AG09309 (cell line): ENCODE results near the gene HYOU1.

ENCODE experiments used
- DNase-seq: peaks from one replicate; pipeline ENCODE4 v3.0.0-alpha.2; 2010; ENCODE audit warnings: low read depth
- H3K4me3 ChIP-seq: 2 replicates; pipeline ENCODE4 v1.5.1; 2011; ENCODE audit warnings: mild to moderate bottlenecking, low read depth, low read length, moderate library complexity; ENCODE audit not compliant: control insufficient read depth
- CTCF ChIP-seq: IDR thresholded peaks from 2 replicates; pipeline ENCODE4 v1.5.1; 2011; ENCODE audit warnings: mild to moderate bottlenecking, low read depth, low read length, inconsistent platforms; ENCODE audit not compliant: insufficient read depth, control insufficient read depth; ENCODE audit errors: missing control alignments

Gene HYOU1

GRCh38 chr11:119027561-119028345, 29.3 kb downstream of the HYOU1 start:
- DNase-seq, result no peak
- H3K4me3 ChIP-seq, result no peak overlapping the region

GRCh38 chr11:119026970-119027369, 30.0 kb downstream of the HYOU1 start:
- DNase-seq, result no peak
- no peak overlapping the region for H3K4me3 ChIP-seq
- TF ChIP-seq CTCF, result no peak

More at GRCh38 chr11:119027561-119028345, 29.3 kb downstream of the HYOU1 start:
- TF ChIP-seq CTCF, result no peak

- no peak for TF ChIP-seq CTCF
- no peak for DNase-seq
- H3K4me3 ChIP-seq, result no peak overlapping the region
Measured at GRCh38 chr11:119025978-119026766, 30.8 kb downstream of the HYOU1 start.

GRCh38 chr11:119025541-119025940, 31.5 kb downstream of the HYOU1 start:
- no peak for TF ChIP-seq CTCF
- H3K4me3 ChIP-seq, result no peak overlapping the region
- no peak for DNase-seq

GRCh38 chr11:119025099-119025473, 31.9 kb downstream of the HYOU1 start:
- TF ChIP-seq CTCF, result no peak
- DNase-seq, result no peak
- H3K4me3 ChIP-seq, result no peak overlapping the region

- TF ChIP-seq CTCF, result no peak
- H3K4me3 ChIP-seq, result no peak overlapping the region
Measured at GRCh38 chr11:119024430-119025098, 32.4 kb downstream of the HYOU1 start.

More at GRCh38 chr11:119024430-119025098, 32.4 kb downstream of the HYOU1 start:
- no peak for DNase-seq
